Measurements from ENCODE around the gene PPEF2.

Gene PPEF2

DNA sequence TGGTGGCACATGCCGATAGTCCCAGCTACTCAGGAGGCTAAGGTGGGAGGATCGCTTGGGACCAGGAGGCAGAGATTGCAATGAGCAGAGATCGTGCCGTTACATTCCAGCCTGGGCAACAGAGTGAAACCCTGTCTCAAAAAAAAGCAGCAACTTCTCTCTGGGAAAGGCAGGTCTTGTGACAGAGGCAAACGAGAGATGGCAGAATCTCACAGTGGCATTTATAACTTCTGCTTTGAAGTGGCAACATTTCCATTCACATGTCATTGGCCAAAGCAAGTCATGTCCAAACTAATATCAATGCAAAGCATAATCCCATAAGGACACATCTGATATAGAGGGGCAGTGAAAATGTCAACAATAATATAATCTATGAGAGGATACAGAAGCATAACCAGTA, 79.8 kb downstream of the PPEF2 start:
- DNase-seq (ENCODE audit: low read depth): no peak
- no peak for TF ChIP-seq CTCF (IDR thresholded peaks at IDR 0.05; ENCODE audit: insufficient read depth, low read depth, low read length, missing control alignments)
- no peak overlapping the region for H3K4me3 ChIP-seq (ENCODE audit: low read length)

- no peak overlapping the region for H3K4me3 ChIP-seq (ENCODE audit: low read length)
- TF ChIP-seq CTCF (IDR thresholded peaks at IDR 0.05; ENCODE audit: insufficient read depth, low read depth, low read length, missing control alignments): no peak
- no peak for DNase-seq (ENCODE audit: low read depth)
Observed at GRCh38 chr4:75821966-75822365, 80.3 kb downstream of the PPEF2 start.

DNA sequence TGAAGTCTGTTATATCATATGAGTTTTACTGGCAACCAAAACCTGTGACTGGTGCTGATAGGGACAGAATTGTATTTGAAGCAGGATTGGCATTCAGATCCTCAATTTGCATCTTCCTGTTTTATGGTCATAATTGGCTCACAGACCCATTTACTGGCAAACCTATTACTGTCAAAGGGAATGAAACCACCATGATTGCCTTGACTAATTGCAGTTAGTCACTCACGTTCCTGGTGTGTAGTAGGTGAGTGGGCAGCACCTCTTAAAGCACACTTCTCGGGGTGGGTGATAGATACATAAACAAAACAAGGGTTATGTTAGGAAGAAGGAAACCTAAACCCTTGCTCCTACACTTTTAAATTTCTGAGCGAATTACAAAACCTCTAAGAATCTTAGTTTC, 81.0 kb downstream of the PPEF2 start:
- DNase-seq (ENCODE audit: low read depth): no peak
- no peak for TF ChIP-seq CTCF (IDR thresholded peaks at IDR 0.05; ENCODE audit: insufficient read depth, low read depth, low read length, missing control alignments)
- H3K4me3 ChIP-seq (ENCODE audit: low read length): no peak overlapping the region

GRCh38 chr4:75820676-75821075, 81.6 kb downstream of the PPEF2 start:
- H3K4me3 ChIP-seq (ENCODE audit: low read length): no peak overlapping the region
- DNase-seq (ENCODE audit: low read depth): no peak
- TF ChIP-seq CTCF (IDR thresholded peaks at IDR 0.05; ENCODE audit: insufficient read depth, low read depth, low read length, missing control alignments): no peak

DNA sequence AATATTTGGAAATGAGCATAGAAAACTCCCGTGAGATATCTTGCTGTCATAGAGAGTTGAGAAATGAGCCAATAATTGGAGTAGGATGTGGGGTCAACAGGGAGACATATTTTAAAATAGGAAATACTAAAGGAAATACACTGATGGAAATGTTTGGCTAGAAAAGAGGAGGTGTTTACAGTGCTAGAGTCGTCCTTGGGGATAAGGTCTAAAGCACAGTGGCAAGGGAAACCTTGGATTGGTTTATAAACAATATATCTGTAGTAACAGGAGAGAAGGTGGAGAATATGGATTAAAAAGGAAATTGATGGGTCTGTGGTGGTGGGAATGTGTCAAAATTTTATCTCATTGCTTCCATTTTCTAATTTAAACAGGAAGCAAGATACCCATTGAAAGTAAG, 82.1 kb downstream of the PPEF2 start:
- DNase-seq (ENCODE audit: low read depth): no peak
- no peak overlapping the region for H3K4me3 ChIP-seq (ENCODE audit: low read length)
- no peak for TF ChIP-seq CTCF (IDR thresholded peaks at IDR 0.05; ENCODE audit: insufficient read depth, low read depth, low read length, missing control alignments)

GRCh38 chr4:75819121-75819520, 83.1 kb downstream of the PPEF2 start:
- H3K4me3 ChIP-seq (ENCODE audit: low read length): no peak overlapping the region
- no peak for TF ChIP-seq CTCF (IDR thresholded peaks at IDR 0.05; ENCODE audit: insufficient read depth, low read depth, low read length, missing control alignments)
- DNase-seq (ENCODE audit: low read depth): no peak

DNA sequence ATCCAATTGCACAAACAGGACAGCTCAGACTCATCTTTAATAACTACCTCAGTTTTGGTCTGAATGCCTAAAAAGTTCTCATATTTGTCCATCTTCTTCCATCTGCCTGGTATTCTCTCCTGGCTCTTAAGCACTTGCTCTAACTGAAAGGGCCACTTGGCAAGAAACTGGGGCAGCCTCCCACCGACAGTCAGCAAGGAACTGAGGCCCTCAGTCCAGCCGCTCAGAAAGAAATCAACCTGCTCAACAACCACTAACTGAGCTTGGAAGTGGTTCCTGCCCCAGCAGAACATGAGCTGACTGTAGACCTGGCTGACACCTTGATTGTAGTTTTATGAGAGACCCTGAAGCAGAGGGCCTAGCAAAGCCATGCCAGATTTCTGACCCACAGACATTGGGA, 84.4 kb downstream of the PPEF2 start:
- no peak overlapping the region for H3K4me3 ChIP-seq (ENCODE audit: low read length)
- TF ChIP-seq CTCF (IDR thresholded peaks at IDR 0.05; ENCODE audit: insufficient read depth, low read depth, low read length, missing control alignments): no peak
- DNase-seq (ENCODE audit: low read depth): no peak

Measured in epithelial cell of esophagus (primary cell).